ENCODE data around the gene SLC25A23.

SLC25A23 gene

DNA sequence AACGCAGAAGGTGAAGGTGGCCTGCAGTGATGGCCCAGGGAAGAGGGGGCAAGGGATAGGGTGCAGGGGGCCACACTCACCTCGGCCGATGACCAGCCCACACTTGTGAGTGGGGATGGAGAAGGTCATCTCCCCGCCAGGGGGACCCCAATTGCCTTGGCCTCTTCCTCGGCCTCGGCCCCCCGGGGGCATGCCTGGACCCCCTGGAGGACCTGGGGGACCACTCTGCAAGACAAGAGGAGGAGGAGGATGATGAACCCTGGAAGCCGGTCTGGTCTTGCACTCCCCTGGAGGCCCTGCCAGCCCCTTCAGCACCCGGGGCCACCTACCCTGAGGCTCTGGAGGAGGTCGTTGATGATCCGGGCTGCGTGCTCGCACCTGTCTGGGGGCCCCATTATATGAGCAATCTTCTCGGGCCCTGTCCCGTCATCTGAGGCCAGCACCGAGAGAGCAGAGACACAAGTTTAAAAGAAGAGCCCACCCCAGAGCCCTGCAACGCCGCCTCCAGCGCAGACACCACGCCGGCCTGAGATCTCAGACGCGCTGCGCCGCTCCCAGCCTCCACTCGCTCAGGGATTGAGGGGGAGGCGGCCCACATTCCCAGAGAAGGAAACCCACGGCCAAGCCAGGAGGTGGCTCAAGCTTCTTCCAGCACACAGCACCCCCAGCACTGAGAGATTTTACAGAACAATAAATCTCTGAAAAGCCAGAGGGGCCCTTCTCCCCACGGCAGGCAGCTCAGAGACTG is 42.8 kb downstream of the SLC25A23 start:
- Histone ChIP-seq H3K4me3 (ENCODE audit: control insufficient read depth in 1 of 7, extremely low read depth in 1 of 7, insufficient read depth in 4 of 7, low read depth in 2 of 7, low read length in 6 of 7) (no peak overlapping the region), H3K9me3 (ENCODE audit: control extremely low read depth in 1 of 5, control insufficient read depth in 4 of 5, insufficient read depth in 2 of 5, low read depth in 1 of 5, low read length in 4 of 5) (no peaks in the 10 kb centered on the region), H3K27me3 (replicated peaks in 2 of 5; ENCODE audit: control insufficient read depth in 4 of 5, insufficient read depth in 5 of 5, low read length in 4 of 5) (no peaks in the 10 kb centered on the region), H3K27ac (ENCODE audit: insufficient read depth in 1 of 2, low read depth in 1 of 2, low read length in 2 of 2, poor library complexity in 1 of 2, severe bottlenecking in 2 of 2) (no peak overlapping the region), H3K4me1 (ENCODE audit: control extremely low read depth in 1 of 4, control insufficient read depth in 4 of 4, insufficient read depth in 4 of 4, low read length in 3 of 4) (peaks cover 0 to 1% (median 0%) of the 10 kb centered on the region in 4 experiments), H3K36me3 (ENCODE audit: control insufficient read depth in 4 of 4, insufficient read depth in 4 of 4, low read length in 3 of 4) (peaks cover 9 to 83% (median 69%) of the 10 kb centered on the region in 4 experiments)
- no peak for DNase-seq
- ChIA-PET CTCF (interaction anchor here (0.6 to 1.2 kb wide), 2 partner anchors 54 to 199 kb away, joined by 3 read pairs; no protein-coding TSS in a partner anchor), POLR2A (interaction anchor here (0.8 kb wide), 1 partner anchor 12 kb away, joined by 5 read pairs; no protein-coding TSS in a partner anchor)
- 96% methylated on average over 26 of the region's 29 CpGs for WGBS (ENCODE audit: insufficient coverage)

DNA sequence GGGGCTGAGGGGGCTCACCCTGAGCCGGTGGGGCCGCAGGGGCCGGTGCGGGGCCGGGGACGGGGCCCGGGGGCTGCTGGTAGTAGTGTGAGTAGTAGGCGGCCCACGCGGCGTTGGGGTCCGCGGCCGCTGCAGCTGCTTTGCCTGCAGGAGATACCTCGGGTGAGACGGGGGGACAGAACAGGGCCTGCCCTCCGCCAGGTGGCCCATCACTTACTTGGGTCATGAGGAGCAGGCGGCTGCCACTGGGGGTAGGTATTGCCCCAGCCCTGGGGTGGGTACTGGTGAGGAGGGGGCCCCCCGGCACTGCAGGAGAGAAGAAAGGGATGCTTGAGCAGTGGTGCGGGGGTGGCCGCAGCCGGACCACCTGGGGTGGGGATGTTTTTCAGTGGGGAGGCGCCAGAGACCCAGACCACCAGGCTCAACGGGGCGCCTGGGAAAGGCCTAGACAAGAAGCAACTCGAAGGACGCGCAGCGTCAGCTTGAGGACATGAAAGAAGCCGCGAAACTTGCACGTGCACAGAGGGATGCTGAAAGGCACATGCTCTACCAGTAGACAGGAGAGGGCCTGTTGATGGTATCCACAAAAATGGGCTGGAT is 43.9 kb downstream of the SLC25A23 start:
- ChIA-PET CTCF (no interaction called here), POLR2A (interaction anchor here (0.6 kb wide), 1 partner anchor 120 kb away, joined by 3 read pairs; no protein-coding TSS in a partner anchor)
- 98% methylated on average over 15 of the region's 32 CpGs for WGBS (ENCODE audit: insufficient coverage)
- no peak for DNase-seq
- peaks cover 7 to 72% (median 60%) of the 10 kb centered on the region in 4 experiments for H3K36me3 ChIP-seq (ENCODE audit: control insufficient read depth in 4 of 4, insufficient read depth in 4 of 4, low read length in 3 of 4)
- no peaks in the 10 kb centered on the region for H3K9me3 ChIP-seq (ENCODE audit: control extremely low read depth in 1 of 5, control insufficient read depth in 4 of 5, insufficient read depth in 2 of 5, low read depth in 1 of 5, low read length in 4 of 5)
- no peaks in the 10 kb centered on the region for H3K27me3 ChIP-seq (replicated peaks in 2 of 5; ENCODE audit: control insufficient read depth in 4 of 5, insufficient read depth in 5 of 5, low read length in 4 of 5)
- H3K4me1 ChIP-seq (ENCODE audit: control extremely low read depth in 1 of 4, control insufficient read depth in 4 of 4, insufficient read depth in 4 of 4, low read length in 3 of 4), result no peaks in the 10 kb centered on the region
- no peak overlapping the region for H3K27ac ChIP-seq (ENCODE audit: insufficient read depth in 1 of 2, low read depth in 1 of 2, low read length in 2 of 2, poor library complexity in 1 of 2, severe bottlenecking in 2 of 2)
- no peak overlapping the region for H3K4me3 ChIP-seq (ENCODE audit: control insufficient read depth in 1 of 7, extremely low read depth in 1 of 7, insufficient read depth in 4 of 7, low read depth in 2 of 7, low read length in 6 of 7)

- Histone ChIP-seq H3K4me3 (ENCODE audit: control insufficient read depth in 1 of 7, extremely low read depth in 1 of 7, insufficient read depth in 4 of 7, low read depth in 2 of 7, low read length in 6 of 7) (no peak overlapping the region), H3K27ac (ENCODE audit: insufficient read depth in 1 of 2, low read depth in 1 of 2, low read length in 2 of 2, poor library complexity in 1 of 2, severe bottlenecking in 2 of 2) (no peak overlapping the region), H3K36me3 (ENCODE audit: control insufficient read depth in 4 of 4, insufficient read depth in 4 of 4, low read length in 3 of 4) (peaks cover 4 to 65% (median 53%) of the 10 kb centered on the region in 4 experiments), H3K9me3 (ENCODE audit: control extremely low read depth in 1 of 5, control insufficient read depth in 4 of 5, insufficient read depth in 2 of 5, low read depth in 1 of 5, low read length in 4 of 5) (no peaks in the 10 kb centered on the region), H3K4me1 (ENCODE audit: control extremely low read depth in 1 of 4, control insufficient read depth in 4 of 4, insufficient read depth in 4 of 4, low read length in 3 of 4) (no peaks in the 10 kb centered on the region), H3K27me3 (replicated peaks in 2 of 5; ENCODE audit: control insufficient read depth in 4 of 5, insufficient read depth in 5 of 5, low read length in 4 of 5) (no peaks in the 10 kb centered on the region)
- WGBS (ENCODE audit: insufficient coverage), result 96% methylated on average over 37 of the region's 47 CpGs
- DNase-seq, result no peak
- CTCF ChIA-PET, result no interaction called here
- POLR2A ChIA-PET, result no interaction called here
Observed at GRCh38 chr19:6414793-6415590, 44.6 kb downstream of the SLC25A23 start.

DNA sequence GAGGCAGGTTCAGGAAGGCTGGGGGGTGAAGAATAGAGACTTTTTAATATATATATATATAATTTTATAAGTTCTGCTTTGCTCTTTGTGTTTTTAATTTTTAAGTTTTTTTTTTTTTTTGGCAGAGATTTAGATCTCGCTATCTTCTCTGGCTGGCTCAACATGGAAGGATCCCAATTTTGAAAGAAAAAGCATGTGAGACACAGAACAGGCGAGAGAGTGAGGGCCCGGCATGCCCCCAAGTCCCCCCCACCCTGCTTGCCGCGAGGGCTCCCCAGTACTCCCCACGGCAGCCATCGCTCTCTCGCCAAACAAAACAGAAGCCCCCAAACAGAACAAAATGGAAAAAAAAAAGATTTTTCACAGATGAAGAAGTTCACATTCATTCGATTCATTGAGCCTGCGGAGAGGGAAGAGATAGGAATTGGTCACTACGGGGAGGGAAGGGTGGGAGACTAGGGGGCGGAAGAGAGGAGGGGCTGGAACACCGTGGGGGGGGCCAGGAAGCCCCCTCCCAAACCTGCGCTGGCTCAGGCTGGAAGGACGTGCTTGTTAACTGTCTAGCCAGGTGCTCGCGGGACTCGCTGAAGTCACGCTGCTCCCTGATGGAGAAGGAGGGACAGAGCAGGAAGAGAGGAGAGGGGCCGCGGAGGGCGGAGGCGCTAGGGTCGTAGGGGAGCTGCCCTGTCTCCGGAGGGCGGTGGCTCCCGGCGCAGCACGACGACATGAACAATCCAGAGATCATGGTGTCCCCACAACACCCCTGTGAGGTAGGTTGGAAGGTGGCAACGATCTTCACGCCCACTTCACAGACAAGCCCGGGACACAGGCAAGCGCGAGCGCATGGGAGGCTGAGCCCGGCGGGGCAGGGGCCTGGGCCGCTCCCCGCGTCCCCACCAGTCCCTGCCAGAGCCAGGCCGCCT is 45.6 kb downstream of the SLC25A23 start:
- POLR2A ChIA-PET, result no interaction called here
- Histone ChIP-seq H3K4me3 (ENCODE audit: control insufficient read depth in 1 of 7, extremely low read depth in 1 of 7, insufficient read depth in 4 of 7, low read depth in 2 of 7, low read length in 6 of 7) (no peak overlapping the region), H3K36me3 (ENCODE audit: control insufficient read depth in 4 of 4, insufficient read depth in 4 of 4, low read length in 3 of 4) (peaks cover 4 to 55% (median 43%) of the 10 kb centered on the region in 4 experiments), H3K9me3 (ENCODE audit: control extremely low read depth in 1 of 5, control insufficient read depth in 4 of 5, insufficient read depth in 2 of 5, low read depth in 1 of 5, low read length in 4 of 5) (no peaks in the 10 kb centered on the region), H3K27me3 (replicated peaks in 2 of 5; ENCODE audit: control insufficient read depth in 4 of 5, insufficient read depth in 5 of 5, low read length in 4 of 5) (no peaks in the 10 kb centered on the region), H3K4me1 (ENCODE audit: control extremely low read depth in 1 of 4, control insufficient read depth in 4 of 4, insufficient read depth in 4 of 4, low read length in 3 of 4) (no peaks in the 10 kb centered on the region), H3K27ac (ENCODE audit: insufficient read depth in 1 of 2, low read depth in 1 of 2, low read length in 2 of 2, poor library complexity in 1 of 2, severe bottlenecking in 2 of 2) (no peak overlapping the region)
- no peak for DNase-seq
- 86% methylated on average over 23 of the region's 42 CpGs for WGBS (ENCODE audit: insufficient coverage)
- CTCF ChIA-PET, result no interaction called here

DNA sequence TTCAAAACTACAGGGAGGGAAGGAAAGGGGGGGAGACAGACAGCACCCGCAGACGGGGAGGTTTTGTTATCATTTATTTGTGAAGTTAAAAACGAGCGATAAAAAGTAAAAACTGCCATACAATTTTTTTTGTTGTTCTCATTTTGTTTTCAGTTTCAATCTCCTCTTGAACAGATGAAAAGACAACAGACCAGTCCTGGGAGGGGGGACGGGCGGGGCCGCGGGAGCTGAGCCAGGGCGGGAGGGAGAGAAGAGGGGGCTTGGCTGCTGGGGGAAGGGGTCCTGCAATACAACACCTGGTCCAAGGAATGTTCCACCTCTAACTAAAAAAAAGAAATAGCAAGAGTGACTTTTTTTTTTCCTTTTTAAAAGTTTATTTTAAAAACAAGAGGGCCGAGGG is 46.3 kb downstream of the SLC25A23 start:
- ChIA-PET POLR2A (no interaction called here), CTCF (no interaction called here)
- Histone ChIP-seq H3K36me3 (ENCODE audit: control insufficient read depth in 4 of 4, insufficient read depth in 4 of 4, low read length in 3 of 4) (peaks cover 4 to 48% (median 38%) of the 10 kb centered on the region in 4 experiments), H3K27ac (ENCODE audit: insufficient read depth in 1 of 2, low read depth in 1 of 2, low read length in 2 of 2, poor library complexity in 1 of 2, severe bottlenecking in 2 of 2) (no peak overlapping the region), H3K9me3 (ENCODE audit: control extremely low read depth in 1 of 5, control insufficient read depth in 4 of 5, insufficient read depth in 2 of 5, low read depth in 1 of 5, low read length in 4 of 5) (no peaks in the 10 kb centered on the region), H3K4me1 (ENCODE audit: control extremely low read depth in 1 of 4, control insufficient read depth in 4 of 4, insufficient read depth in 4 of 4, low read length in 3 of 4) (no peaks in the 10 kb centered on the region), H3K4me3 (ENCODE audit: control insufficient read depth in 1 of 7, extremely low read depth in 1 of 7, insufficient read depth in 4 of 7, low read depth in 2 of 7, low read length in 6 of 7) (no peak overlapping the region), H3K27me3 (replicated peaks in 2 of 5; ENCODE audit: control insufficient read depth in 4 of 5, insufficient read depth in 5 of 5, low read length in 4 of 5) (no peaks in the 10 kb centered on the region)
- DNase-seq, result no peak
- WGBS (ENCODE audit: insufficient coverage), result 100% methylated on average over 1 of the region's 10 CpGs

DNA sequence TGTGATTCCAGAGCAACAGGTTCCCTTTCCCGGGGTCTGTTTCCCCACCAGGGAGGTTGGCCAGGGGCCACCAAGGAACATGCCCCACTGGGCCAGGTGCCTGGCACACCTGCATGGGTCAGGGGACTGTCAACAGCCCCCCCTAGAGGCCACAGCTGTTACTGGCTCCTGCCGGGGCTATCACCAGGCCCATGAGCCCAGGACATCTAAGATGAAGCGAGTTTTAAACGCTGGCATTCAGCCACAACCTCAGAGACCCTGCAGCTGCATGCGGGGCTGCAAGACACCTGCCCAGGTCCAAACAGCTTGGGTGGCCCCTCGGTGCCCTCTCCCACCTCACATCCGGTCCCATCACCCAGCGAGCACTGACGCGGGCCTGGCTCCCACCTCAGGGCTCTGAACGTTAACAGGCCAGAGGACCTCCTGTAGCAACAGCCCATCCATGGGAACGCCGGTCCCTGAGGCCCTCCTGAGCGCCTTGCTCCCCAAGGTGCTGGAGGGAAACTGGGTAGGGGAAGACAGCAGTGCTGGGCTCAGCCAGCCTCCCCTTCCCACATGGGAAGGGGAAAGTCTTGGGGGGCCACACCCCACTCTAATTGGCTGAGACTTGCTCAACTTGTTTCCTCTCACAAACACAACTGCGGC is 47.0 kb downstream of the SLC25A23 start:
- no peaks in the 10 kb centered on the region for H3K4me1 ChIP-seq (ENCODE audit: control extremely low read depth in 1 of 4, control insufficient read depth in 4 of 4, insufficient read depth in 4 of 4, low read length in 3 of 4)
- H3K4me3 ChIP-seq (ENCODE audit: control insufficient read depth in 1 of 7, extremely low read depth in 1 of 7, insufficient read depth in 4 of 7, low read depth in 2 of 7, low read length in 6 of 7), result no peak overlapping the region
- no peaks in the 10 kb centered on the region for H3K27me3 ChIP-seq (replicated peaks in 2 of 5; ENCODE audit: control insufficient read depth in 4 of 5, insufficient read depth in 5 of 5, low read length in 4 of 5)
- POLR2A ChIA-PET, result interaction anchor here (1.1 kb wide), 1 partner anchor 10 kb away, joined by 4 read pairs; no protein-coding TSS in a partner anchor
- 73% methylated on average over 8 of the region's 15 CpGs for WGBS (ENCODE audit: insufficient coverage)
- no peaks in the 10 kb centered on the region for H3K9me3 ChIP-seq (ENCODE audit: control extremely low read depth in 1 of 5, control insufficient read depth in 4 of 5, insufficient read depth in 2 of 5, low read depth in 1 of 5, low read length in 4 of 5)
- peaks cover 2 to 41% (median 31%) of the 10 kb centered on the region in 4 experiments for H3K36me3 ChIP-seq (ENCODE audit: control insufficient read depth in 4 of 4, insufficient read depth in 4 of 4, low read length in 3 of 4)
- CTCF ChIA-PET, result interaction anchor here (0.6 kb wide), 1 partner anchor 93 kb away, joined by 3 read pairs; no protein-coding TSS in a partner anchor
- H3K27ac ChIP-seq (ENCODE audit: insufficient read depth in 1 of 2, low read depth in 1 of 2, low read length in 2 of 2, poor library complexity in 1 of 2, severe bottlenecking in 2 of 2), result no peak overlapping the region
- peak in 2 of 3 donors; percentile 40 to 53 for DNase-seq
